Measurements from ENCODE around the gene WNT4.

DNA sequence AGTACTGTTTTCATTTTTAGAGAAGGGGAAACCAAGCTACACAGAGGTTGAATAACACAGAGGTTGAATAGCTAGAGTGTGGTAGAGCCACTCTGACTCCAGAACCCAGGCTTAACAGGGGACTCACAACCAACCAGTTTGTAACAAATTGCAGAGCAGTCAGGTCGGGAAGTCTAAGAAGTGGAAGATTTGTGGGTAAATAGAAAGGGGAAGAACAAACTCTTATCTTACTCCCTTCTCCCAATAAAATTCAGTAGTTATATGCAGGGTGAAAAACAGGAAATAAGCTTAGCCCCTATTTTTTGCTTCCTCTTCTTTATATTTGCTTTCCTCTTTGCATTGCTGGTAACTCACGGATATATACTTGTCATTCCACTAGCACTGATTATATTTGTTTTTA lies 67.2 kb downstream of the WNT4 start:
- TF ChIP-seq, protein P1, sequence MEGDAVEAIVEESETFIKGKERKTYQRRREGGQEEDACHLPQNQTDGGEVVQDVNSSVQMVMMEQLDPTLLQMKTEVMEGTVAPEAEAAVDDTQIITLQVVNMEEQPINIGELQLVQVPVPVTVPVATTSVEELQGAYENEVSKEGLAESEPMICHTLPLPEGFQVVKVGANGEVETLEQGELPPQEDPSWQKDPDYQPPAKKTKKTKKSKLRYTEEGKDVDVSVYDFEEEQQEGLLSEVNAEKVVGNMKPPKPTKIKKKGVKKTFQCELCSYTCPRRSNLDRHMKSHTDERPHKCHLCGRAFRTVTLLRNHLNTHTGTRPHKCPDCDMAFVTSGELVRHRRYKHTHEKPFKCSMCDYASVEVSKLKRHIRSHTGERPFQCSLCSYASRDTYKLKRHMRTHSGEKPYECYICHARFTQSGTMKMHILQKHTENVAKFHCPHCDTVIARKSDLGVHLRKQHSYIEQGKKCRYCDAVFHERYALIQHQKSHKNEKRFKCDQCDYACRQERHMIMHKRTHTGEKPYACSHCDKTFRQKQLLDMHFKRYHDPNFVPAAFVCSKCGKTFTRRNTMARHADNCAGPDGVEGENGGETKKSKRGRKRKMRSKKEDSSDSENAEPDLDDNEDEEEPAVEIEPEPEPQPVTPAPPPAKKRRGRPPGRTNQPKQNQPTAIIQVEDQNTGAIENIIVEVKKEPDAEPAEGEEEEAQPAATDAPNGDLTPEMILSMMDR (IDR thresholded peaks at IDR 0.05) = no peak
- no peak for TF ChIP-seq POLR2A (IDR thresholded peaks at IDR 0.05)
- TF ChIP-seq EP300 (IDR thresholded peaks at IDR 0.05) = no peak
- TF ChIP-seq POLR2AphosphoS5 (IDR thresholded peaks at IDR 0.05) = no peak
